Middle frontal gyrus (tissue), 1 donor: ENCODE results near the gene NECTIN2.

Experiments
- DNase-seq: peaks from one replicate; pipeline ENCODE4 v3.0.0-alpha.2; 2015; ENCODE audit warnings: low spot score; ENCODE audit errors: extremely low spot score

NECTIN2 gene

GRCh38 chr19:44845612-44846454, at the start of gene NECTIN2:
Gene NECTIN2 (plus strand): TSS chr19:44846297. CDS start chr19:44846526, 229 bp downstream.
- DNase-seq, result peak; percentile 27

GRCh38 chr19:44796701-44797115, 49.4 kb upstream of the NECTIN2 start:
- DNase-seq, result no peak

DNA sequence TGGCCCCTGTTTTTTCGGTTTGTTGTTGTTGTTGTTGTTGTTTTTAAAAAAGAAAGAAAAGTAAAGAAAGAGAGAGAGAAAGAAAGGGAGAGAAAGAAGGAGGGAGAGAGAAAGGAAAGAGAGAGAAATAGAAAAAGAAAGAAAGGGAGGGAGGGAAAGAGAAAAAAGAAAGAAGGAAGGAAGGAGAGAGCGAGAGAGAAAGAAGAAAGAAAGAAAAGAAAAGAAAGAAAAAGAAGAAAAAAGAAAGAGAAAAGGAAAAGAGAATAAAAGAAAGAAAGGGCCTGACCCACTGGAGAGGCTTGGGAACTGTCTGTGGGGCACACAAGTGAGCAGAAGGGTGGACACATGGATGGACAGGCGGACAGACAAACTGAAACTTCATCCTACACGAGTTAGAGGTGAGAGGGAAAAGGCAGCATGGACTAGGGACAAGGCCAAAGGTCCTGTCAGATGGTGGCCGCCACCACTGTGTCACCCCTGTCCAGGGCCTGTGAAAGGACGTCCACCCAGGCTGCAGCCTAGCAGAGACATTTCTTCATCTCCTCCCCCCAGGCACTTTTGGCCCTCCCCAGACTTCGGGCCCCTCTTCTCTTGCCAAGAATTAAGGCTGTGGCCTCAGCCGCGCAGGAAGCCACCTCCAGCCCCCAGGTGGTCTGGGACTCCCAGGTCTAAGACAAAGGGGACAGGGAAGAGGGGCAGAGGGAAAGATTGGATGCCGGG, 46.3 kb upstream of the NECTIN2 start:
- DNase-seq, result no peak

GRCh38 chr19:44800461-44800860, 45.6 kb upstream of the NECTIN2 start:
- DNase-seq, result no peak

- no peak for DNase-seq
Measured at GRCh38 chr19:44803442-44804428, 42.4 kb upstream of the NECTIN2 start.

GRCh38 chr19:44806291-44806690, 39.8 kb upstream of the NECTIN2 start:
- no peak for DNase-seq

- no peak for DNase-seq
Measured at GRCh38 chr19:44807162-44807561, 38.9 kb upstream of the NECTIN2 start.

DNA sequence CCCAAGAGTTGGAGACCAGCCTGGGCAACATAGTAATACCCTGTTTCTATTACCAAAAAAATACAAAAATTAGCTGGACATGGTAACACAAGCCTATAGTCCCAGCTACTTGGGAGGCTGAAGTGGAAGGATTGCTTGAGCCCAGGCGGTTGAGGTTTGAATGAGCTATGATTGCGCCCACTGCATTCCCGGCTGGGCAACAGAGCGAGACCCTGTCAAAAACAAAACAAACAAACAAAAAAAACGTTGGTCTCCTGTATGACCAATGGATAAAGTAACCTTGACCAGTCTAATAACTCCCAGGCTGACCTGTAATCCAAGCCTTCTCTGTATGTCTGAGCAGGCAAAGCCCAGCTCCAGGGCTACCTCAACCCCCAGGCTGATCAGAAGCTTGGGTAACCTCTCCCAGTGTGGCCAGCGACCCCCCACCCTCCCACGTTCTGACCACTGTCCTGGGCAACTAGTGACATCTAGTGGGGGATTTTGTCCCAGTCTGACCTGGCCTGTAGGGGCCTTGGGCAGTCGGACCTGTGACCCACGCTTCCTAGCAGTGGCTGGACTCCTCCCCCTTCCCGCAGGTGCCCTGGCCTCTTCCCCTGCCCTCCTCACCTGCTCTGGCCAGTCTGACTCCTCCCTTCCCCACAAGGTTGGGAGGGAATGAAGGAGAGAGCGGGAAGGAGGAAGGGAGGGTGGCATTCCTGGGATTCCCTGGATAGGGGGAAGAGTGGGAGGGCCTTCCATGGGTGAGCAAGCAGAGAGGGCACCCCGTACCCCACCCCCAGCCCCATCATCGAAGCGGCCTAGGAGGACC, 38.2 kb upstream of the NECTIN2 start:
- DNase-seq, result no peak

GRCh38 chr19:44808463-44809371, 37.4 kb upstream of the NECTIN2 start, which contains the start of gene BCAM:
Gene BCAM (plus strand): TSS chr19:44809103. CDS start chr19:44809125, 22 bp downstream.
- DNase-seq, result no peak

- no peak for DNase-seq
Measured at GRCh38 chr19:44809577-44810233, 36.4 kb upstream of the NECTIN2 start.

DNA sequence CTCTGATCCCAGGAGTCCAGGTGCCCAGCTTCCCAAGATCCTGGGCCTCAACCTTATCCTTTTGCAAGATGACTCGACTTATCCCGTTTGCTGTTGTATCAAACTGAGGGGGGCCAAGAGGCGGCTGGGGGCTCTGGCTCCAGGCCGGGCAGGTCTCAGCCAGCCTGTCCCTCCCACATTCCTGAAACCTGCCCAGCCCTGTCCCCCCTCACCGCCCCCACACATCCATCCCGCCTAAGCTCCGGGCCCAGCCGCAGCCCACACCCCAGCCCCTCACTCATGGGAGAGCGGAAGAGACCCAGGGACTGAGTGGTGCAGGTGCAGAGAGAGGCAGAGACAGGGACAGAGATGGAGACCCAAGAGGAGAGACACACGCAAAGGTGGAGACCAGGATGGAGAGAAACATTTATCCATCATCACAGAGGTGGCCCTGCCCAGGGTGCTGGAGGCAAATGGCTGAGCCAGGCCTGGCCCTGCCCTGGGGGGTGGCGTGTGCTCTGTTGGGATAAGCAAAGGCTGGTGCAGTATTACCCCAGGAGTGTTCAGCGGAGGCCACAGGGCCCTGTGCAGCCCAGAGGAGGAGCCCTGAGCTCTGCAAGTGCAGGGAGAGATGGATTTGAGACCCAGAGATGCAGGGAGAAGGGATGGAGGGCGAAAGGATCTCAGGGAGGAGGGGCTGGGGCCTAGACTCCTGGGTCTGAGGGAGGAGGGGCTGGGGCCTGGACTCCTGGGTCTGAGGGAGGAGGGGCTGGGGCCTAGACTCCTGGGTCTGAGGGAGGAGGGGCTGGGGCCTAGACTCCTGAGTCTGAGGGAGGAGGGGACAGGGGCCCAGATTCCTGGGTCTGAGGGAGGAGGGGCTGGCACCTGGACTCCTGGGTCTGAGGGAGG, 35.6 kb upstream of the NECTIN2 start:
- no peak for DNase-seq

GRCh38 chr19:44811122-44811419, 35.0 kb upstream of the NECTIN2 start:
- no peak for DNase-seq

- DNase-seq, result no peak
Measured at GRCh38 chr19:44812142-44812718, 33.9 kb upstream of the NECTIN2 start.

DNA sequence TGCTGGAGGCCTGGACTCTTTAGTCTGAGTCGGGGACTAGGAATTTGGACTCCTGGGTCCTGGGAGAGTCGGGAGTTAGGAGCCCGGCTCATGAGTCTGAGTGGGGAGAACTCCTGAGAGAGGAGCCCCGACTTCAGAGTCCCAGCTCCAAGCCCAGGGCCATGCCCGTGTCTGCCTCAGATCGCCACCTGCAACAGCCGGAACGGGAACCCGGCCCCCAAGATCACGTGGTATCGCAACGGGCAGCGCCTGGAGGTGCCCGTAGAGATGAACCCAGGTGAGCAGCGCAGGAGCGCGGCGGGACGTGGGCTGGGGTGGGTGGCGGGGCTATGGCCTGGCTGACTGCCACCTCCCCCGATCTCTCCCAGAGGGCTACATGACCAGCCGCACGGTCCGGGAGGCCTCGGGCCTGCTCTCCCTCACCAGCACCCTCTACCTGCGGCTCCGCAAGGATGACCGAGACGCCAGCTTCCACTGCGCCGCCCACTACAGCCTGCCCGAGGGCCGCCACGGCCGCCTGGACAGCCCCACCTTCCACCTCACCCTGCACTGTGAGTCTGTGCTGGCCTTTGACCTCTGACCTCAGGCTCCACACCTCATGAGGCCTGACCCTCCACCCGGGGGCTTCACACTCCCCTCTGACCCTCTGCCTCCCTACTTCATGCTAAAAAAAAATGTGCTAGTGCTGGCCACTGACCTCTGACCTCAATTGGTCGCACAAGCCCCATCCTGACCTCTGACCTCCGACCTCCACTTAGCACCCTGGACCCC, 32.8 kb upstream of the NECTIN2 start:
- DNase-seq, result no peak

DNA sequence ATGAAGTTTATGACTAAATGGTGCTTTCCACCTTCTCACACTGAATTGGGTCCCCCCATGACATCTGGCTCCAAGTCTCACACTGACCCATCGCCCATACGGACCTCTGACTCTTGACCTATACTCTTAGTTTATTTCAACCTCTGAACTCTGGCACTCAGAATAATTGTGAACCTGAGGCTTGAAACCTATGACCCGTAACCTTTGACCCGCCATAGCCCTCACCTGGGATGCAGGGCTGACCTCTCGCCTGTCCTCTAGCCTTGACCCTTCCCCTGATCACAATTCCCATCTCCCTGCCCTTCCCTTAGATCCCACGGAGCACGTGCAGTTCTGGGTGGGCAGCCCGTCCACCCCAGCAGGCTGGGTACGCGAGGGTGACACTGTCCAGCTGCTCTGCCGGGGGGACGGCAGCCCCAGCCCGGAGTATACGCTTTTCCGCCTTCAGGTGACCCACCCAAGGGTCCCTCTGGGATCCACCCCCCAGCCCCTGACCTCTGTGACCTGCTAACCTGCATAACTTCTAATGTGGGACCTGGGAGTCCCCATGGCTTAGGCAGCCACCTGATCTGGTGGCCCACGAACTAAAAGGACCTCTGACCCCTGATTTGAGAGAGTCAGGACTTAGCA, 32.1 kb upstream of the NECTIN2 start:
- DNase-seq, result no peak

GRCh38 chr19:44814517-44814916, 31.6 kb upstream of the NECTIN2 start:
- DNase-seq, result no peak
